Measurements from ENCODE around the gene TMEM232.
"Not testable (repeated sequence)": the region's sequence is repeated elsewhere in the genome, so short reads cannot be mapped to it uniquely, and the experiment has no call there.

TMEM232 gene

DNA sequence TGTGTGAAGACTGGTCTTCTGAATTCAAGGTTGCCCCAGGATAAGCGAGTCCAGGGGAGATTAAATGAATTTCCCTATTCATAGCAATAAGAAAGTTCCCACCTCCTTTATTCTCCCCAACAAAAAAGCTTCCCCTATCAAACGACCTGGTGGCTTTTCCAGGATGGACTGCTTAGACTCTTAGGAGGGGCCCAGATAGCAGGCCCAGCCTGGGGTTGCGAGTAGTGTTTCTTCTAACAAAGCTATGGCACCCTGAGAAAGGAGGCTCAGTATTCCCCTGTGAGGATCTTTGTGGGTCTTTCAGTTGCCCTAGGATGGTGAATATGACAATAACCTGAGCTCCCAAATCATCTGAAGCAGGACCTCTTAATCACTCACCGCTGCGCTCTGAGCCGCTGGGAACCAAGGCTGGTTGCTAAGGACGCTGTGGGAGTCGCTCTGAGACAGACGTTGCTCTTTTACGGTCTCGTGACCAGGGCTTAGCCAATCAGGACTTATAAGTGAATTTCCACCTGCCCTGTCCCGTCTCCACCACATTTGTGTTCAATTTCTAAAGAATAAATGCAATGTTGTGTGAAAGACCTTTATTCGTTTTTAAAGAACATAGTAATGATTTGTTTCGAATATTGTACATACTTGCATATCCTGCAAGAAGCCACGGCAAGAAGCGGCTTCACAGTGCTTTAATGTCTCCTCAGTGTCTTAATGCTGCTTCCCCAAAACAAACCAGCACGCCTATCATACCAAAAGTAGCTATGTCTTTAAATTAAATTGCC lies at the start of gene TMEM232:
TSS of gene TMEM232 (minus strand) at position 423 of the 776 bp plus-strand sequence. CDS start 59,319 bp downstream, outside the sequence.
- DNase-seq: peak; percentile 65

DNA sequence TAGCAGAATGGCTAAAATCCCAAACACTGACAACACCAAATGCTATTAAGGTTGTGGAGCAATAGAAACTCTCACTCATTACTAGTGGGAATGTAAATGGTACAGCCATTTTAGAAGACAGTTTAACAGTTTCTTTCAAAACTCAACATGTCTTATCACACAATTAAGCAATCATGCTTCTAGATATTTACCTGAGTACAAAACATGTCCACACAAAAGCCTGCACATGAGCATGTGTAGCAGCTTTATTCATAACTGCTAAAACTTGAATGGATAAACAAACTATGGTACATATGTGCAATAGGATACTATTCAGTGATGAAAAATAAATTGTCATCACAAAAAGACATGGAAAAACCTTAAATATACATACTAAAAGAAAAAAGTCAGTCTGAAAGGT lies 43.8 kb upstream of the TMEM232 start:
- DNase-seq: no peak

DNA sequence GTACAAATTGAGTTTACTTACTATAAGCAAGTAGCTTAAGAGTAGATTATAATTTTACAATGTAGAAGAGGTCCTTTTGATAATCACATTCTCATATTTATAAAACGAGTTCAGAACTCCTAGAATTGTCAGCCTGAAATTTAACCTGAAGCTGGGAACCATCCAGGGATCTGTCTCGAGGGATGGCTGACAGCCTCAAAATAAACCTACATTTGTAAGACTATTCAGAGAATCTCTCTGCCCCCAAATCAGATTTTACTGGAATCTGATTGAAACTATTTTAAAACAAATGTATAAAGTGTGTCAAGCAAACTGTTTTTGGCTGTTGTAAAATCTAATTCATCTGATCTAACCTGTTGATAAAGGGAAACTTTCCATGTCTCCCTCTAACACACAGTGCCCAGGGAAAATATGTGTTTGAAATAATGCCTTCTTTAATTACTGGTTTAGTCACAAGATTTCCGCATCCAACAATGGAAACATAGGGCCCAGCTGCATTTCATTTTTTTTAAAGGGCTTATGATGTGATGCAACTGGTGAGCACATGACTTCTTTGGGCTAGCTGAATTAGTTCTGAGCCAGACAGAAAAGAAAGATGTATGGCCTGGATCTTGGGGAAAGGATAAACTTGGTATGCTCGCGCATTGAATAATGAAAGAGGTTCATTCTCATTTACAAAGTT lies 42.7 kb upstream of the TMEM232 start:
- peak; percentile 80 for DNase-seq

DNA sequence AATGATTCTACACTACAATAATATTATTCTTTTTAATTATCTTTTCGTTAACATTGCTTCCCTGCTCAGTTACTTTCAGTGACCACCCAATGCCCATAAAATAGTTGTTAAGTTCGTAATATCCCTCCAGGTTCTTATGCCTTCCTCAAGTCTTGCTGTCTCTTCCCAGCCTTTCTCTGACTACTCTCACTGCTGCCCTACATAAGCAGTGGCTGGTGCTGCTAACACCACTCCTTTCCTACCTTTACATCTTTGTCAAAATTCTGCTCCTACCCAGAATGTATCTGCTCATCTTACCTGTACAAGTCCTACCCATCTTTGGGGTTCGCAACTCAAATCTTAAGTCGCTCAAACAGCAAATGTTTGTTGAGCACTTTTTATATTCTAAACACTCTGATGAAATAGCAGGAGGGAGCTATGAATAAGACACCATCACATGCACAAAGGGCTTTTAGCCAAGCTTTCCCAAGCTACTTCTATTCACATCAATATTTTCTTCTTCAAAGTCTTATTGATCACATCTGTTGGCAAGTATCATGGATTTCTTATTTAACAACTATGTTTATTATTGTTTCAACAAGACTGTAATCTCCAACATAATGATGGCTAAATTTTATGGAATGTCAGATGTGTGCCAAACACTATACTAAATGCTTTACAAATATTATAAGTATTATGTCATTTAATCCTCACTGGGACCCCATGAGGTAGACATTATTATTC lies 41.8 kb upstream of the TMEM232 start:
- peak; percentile 66 for DNase-seq

DNA sequence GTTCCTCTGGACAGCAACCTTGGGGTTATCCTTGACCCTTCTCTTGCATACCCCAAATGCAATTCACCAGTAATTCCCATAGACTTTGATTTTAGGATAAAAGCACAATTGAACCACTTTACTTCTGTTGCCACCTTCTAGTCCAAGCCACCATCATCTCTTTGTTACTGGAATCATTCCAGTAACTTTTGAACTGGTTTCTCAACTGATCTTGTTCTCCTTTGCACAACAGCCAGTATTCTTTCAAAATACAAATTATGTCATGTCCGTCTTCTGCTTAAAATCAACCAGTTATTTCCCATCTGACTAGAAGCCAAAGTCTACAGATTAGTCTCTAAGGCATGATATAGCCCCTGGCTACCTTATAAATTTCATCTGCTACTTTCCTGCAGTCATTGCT lies 33.7 kb upstream of the TMEM232 start:
- no peak for DNase-seq

DNA sequence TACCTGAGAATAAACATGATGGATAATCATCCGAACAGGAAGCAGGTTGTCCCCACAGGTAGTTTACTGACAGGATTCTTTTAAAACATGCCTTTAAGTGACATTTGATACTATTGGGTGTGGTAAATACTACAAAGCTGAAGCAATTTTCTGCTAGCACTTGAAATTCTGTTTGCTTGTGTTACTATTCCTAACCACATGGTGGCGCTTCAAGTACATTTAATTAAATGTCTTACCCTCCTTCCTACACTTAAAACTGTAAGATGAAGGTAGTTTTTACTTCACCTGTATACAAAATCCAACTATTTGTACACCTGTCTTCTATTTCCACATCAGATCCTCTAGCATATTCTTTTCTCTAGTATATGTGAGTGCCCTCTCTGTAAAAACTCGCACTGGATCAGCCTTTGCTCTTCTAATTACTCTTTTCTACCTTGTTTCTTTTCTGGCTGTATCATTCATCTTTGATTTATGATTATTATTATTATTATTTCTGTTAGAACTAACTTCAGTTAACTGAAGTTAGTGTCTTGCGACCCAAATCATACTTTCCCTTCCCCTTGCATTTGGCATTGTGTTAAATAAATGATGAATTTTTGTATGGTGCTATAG lies 30.8 kb upstream of the TMEM232 start:
- peak; percentile 55 for DNase-seq

DNA sequence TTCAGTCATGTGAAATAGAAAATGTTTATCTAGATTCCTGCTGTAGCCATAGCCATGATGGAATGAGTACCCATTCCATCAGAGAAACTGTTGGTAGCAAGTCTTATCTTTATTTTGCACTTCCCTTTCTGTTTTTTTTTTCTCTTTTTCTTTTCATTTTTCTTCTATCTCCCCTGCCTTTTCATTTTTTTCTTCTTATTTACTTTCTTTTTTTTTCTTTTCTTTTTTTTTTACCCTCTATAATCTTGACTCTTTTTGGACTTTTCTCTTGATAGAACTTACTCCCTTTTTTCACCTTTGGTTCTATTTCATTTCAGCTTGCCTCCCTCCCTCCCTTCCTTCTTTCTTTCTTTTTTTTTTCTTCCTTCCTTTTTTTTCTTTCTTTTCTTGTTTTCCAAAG lies 27.7 kb upstream of the TMEM232 start:
- DNase-seq: no peak

DNA sequence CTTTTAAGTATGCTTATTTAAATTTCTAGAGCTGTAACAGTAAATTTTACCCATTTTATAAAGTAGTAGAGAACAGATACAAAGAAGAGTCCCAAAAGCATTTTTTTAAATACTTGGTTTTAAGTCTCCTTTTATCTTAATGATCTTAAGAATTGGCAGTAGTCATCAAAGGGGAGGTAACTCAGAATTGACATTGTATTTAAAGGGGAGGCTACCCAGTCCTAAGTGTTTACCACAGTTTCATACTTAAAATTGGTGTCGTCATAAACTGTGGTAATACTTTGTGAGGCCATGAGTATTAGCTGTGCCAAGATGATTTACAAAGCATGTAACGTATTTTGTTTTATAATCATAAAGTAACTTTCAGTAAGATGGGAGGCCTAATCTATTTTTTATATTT lies 27.1 kb upstream of the TMEM232 start:
- DNase-seq: no peak

DNA sequence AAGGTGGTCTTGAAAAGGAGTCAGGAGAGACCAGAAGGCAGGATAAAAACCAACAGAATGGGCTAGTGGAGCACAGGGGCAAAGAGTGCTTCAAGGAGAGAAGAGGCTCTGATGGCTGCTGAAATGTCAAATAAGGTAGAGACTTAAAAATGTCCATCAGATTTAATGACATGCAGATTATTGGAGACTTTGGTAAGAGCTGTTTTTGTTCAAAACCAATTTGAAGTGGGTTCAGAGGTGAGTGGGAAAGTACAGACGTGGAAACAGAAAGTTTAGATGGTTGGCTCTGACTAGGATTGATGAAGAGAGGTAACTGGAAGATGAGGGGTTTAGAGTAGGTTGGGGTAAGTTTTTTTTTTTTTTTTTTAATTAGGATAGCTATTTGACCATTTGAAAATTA lies 26.5 kb upstream of the TMEM232 start:
- no peak for DNase-seq

DNA sequence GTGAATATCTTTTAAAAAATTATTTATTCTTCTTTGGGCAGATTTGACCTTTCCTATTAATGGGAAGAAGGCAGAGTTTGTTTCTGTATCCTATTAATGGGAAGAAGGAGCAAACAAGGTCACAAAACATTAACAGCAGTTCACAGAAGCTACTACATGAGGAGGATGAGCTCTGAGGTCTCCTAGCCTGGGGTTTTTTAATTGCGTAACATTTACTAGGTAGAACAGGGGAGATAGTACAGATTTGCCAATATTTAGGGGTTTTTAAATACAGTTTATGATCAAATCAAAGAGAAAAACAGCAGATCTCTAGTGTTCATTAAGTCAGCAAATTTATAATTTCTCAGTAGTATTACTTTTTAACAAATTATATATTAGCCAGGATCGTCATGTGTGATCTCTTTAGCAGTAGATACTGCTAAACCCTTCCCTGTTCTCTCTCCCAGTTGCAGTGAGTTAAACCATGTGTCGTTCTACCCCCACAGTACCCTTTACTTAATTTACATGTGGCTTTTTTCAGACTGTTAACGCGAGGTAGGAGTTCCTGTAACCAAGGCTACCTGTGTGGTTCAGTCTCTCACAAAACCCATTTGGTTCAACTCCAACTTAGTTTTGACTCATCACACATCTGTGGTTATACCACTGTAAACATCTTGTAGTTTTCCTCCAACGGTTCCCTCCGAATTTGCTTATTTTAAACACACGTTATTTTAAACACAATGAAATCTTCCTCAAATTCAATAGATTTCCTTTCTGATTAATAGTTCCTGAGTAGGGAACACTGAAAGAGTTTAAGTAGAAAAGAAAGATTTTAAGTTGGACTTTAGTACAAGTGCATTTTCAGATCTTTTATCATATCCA lies 25.7 kb upstream of the TMEM232 start:
- peak; percentile 17 for DNase-seq

DNA sequence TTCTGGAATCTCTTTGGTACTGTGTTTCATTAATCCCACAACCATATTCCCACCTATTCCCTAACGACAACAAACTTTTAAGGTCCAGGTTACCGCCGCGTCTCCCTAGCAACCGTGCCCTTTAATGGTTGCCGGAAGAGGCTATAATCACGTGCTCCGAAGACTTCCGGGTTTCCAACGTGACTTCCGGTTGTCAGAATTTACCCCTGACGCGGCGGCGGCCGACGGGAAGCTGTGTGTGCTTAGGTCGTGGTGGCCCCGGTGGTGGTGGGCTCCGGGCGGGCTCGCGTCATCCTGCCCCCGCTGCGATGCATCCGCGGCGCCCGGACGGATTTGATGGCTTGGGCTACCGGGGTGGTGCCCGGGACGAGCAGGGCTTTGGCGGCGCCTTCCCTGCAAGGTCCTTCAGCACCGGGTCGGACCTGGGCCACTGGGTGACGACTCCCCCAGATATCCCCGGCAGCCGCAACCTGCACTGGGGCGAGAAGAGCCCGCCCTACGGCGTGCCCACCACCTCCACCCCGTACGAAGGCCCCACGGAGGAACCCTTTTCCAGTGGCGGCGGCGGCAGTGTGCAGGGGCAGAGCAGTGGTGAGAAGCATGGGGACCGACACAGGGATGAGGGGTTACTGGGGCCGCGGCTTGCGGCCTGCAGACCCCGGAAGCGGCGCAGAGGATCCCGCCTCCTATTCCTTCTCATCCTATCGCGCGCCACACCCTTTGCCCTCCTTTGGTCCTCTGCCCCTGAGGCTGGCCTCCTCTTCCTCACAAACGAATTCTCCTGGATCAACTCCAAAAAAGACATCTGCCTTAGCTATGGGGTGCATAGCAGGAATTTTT lies 12.6 kb upstream of the TMEM232 start, which contains the start of gene SLC25A46:
TSS of gene SLC25A46 (plus strand) at position 196 of the 840 bp plus-strand sequence. CDS start at position 309, 113 bp downstream.
- peak; percentile 87 for DNase-seq

DNA sequence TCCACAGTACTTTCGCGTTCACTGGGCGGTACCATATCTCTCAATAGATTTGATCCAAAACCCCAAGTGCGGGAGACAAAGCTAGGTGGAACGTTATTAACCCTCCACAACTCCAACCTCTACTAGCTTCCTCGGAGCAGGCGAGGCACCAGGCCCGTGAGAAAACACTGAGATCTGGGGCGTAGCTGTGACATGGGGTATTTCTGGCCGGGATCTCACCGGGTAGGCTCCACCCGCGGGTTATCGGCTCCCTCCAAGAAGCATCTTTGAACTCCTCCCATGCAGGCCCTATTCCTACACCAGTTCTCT lies 12.0 kb upstream of the TMEM232 start:
- no peak for DNase-seq

DNA sequence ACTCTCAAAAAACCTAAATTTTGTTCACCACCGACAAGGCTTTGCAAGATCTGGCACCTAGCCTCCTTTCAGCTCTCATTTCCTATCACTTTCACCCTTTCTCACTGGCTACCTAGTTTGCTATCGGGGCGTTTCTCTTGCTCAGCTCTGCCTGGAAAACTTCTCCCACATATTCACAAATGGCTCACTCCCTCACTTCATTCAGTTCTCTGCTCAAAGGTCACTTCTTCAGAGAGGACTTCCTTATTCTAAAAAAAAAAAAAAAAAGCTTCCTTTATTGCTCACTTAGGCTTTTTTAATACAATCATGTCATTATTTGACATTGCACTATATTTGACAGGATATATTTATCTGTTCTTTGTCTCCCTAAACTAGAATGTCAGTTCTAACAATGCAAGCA lies 10.3 kb upstream of the TMEM232 start:
- no peak for DNase-seq

DNA sequence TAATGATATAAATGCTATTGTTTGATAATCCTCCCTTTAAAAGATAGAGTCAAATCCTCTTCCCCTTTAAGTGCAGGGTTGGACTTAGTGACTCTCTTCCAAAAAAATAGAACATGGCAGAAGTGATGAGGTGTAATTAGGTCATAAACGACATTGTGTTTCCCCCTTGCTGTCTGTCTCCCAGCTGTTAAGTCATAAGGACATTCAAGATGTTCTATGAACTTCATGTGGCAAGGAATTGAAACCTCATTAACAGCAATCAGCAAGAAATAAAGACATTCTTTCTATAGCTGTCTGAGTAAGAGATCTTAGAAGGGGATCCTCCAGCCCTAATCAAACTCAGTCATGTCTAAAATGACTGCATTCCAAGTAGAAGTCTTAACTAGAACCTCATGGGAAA lies 9.1 kb upstream of the TMEM232 start:
- DNase-seq: peak; percentile 22

DNA sequence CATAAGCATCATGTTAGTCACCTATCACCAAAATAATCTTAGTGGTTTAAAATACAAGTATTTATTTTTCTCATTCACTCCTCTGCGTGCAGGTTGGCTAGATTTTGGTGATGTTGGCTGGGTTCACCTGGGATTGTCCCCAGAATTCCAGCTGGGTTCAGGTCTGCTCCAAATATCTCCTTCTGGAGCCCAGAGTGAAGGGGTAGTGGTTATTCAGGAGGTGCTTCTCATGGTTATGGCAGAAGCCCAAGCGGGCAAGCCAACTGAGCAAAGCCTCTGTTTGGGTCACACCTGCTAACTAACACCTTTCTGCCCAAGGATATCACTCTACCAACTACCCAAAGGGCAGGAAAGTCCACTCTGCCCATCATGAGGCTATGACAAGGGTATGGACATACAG lies 7.6 kb upstream of the TMEM232 start:
- no peak for DNase-seq

DNA sequence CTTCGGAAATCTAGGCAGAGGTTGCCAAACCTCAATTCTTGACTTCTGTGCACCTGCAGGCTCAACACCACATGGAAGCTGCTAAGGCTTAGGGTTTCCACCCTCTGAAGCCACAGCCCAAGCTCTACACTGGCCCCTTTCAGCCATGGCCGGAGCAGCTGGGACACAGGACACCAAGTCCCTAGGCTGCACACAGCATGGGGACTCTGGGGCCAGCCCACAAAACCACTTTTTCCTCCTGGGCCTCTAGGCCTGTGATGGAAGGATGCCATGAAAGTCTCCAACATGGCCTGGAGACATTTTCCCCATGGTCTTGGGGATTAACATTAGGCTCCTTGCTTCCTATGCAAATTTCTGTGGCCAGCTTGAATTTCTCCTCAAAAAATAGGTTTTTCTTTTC lies 5.0 kb upstream of the TMEM232 start:
- DNase-seq: not testable (repeated sequence)

DNA sequence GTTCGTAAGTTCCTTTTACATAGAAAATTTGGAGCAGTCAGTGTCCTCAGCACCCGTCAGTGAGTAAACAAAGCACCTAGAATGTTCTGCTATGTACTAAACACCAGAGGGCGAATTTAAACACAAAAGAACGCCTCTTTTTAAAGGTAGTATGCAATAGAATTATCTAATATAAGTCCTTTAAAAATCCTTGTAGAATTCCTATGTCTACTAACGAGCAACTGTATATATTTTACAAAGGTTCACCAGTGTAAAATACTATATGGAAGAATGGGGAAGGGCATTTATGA lies 499 bp upstream of the TMEM232 start:
- no peak for DNase-seq

DNA sequence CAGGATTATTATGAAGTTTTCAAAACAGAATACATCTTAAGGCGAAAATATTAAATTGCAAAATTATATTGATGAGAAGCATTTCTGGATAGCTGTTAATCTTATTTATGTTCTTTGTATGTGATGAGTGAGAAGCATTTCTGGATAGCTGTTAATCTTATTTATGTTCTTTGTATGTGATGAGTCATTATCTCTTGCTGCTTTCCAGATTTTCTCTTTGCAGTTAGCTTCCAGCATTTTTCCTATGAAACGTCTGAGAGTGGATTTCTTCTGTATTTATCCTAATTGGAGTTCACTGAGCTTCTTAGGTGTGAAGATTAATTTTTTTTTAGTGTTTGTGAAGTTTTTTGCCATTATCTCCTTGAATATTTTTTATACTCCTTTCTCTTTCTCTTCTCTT lies 8.2 kb downstream of the TMEM232 start:
- DNase-seq: peak; percentile 42

DNA sequence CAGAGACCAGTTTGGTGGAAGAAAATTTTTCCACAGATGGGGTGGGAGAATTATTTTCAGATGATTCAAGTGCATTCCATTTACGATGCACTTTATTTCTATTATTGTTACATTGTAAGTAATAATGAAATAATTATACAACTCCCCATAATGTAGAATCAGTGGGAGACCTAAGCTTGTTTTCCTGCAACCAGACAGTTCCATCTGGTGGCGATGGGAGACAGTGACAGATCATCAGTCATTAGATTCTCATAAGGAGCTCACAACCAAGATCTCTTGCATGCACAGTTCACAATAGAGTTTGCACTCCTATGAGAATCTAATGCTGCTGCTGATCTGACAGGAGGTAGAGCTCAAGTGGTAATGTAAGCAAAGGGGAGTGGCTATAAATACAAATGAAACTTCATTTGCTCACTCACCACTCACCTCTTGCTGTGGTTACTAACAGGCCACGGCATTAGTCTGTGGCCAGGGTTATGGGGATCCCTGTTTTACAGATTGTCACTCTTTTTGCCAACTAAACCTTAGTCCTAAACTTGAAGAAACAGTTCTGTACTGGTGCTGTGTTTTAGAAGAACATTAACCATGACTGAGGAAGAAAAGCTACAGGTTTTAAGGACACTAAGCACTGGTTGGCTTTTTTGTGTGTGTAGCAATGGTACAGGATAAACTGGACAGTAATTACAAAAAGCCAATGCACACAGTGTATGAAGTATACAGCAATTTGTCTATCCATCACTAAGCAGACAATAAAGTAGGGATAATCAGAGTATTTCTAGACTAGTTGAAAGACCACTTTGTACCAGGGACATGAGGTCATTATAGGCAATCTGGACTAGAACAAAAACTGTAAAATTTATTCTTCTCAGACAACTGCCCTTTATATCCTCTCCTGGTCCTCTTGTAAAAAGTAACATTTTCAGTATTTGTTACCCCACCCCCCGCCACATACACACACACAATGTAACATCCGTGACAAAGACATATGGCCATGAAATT lies 9.9 kb downstream of the TMEM232 start:
- peak; percentile 21 for DNase-seq

DNA sequence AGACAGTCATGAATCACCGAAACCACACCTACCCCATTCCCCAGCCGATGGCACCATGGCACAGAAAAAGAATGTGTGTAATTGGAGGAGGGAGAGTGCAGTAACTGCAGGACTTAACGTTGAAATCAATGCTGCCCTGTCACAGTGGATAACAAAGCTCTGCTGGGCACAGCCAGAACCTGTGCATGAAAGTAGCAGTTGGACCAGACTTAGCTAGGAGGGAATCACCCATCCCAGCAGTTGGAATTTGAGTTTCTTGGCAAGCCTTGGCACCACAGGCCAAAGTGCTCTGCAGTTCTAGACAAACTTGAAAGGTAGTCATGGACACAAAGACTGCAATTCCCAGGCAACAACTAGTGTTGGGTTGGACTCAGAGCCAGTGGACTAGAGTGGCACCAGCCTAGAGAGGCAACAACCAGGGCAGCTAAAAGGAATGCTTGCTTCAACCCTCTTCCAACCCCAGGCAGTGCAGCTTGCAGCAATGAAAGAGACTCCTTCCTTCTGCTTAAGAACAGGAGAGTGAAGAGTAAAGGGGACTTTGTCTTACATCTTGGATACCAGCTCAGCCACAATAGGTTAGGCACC lies 19.1 kb downstream of the TMEM232 start:
- no peak for DNase-seq
